NB4 (cell line): ENCODE data around the gene PHF20.
"Not testable (repeated sequence)": the region's sequence is repeated elsewhere in the genome, so short reads cannot be mapped to it uniquely, and the experiment has no call there.

Experiments used
- DNase-seq: peaks from one replicate; pipeline ENCODE4 v3.0.0; 2010; ENCODE audit warnings: low read depth
- H3K4me3 ChIP-seq: one replicate; pipeline ENCODE4 v1.5.1; 2011; ENCODE audit warnings: mild to moderate bottlenecking, low read depth, low read length, moderate library complexity
- CTCF ChIP-seq: IDR thresholded peaks from one replicate; pipeline ENCODE4 v1.5.1; 2012; ENCODE audit warnings: low read depth, low read length
- MAX ChIP-seq: IDR thresholded peaks from 2 replicates; pipeline ENCODE4 v1.6.1; 2011; ENCODE audit warnings: low read depth, low read length
- MYC ChIP-seq: IDR thresholded peaks from 2 replicates; pipeline ENCODE4 v1.6.1; 2011; ENCODE audit warnings: low read depth, low read length
- POLR2A ChIP-seq: IDR thresholded peaks from 2 replicates; pipeline ENCODE4 v1.6.1; 2011; ENCODE audit warnings: mild to moderate bottlenecking; ENCODE audit not compliant: insufficient read length; ENCODE audit errors: extremely low read depth

Gene PHF20

GRCh38 chr20:35988910-35989463 lies 217.2 kb downstream of the PHF20 start:
- no peak overlapping the region for H3K4me3 ChIP-seq
- TF ChIP-seq POLR2A (no peak), MAX (no peak), MYC (no peak), CTCF (no peak)
- DNase-seq = no peak

- DNase-seq = peak; percentile 44
- H3K4me3 ChIP-seq = no peak overlapping the region
- TF ChIP-seq MYC (no peak), MAX (no peak), CTCF (peak; percentile 53), POLR2A (no peak)
Measured at GRCh38 chr20:35991142-35991771, 219.4 kb downstream of the PHF20 start.

- H3K4me3 ChIP-seq = no peak overlapping the region
- DNase-seq = peak; percentile 74
- no peak for TF ChIP-seq MYC
- peak; percentile 86 for TF ChIP-seq CTCF
Measured at GRCh38 chr20:35992713-35993335, 221.0 kb downstream of the PHF20 start.

GRCh38 chr20:35994994-35995453 lies 223.2 kb downstream of the PHF20 start:
- no peak overlapping the region for H3K4me3 ChIP-seq
- DNase-seq = peak; percentile 84
- no peak for TF ChIP-seq MYC
- TF ChIP-seq POLR2A = no peak
- TF ChIP-seq MAX = no peak
- peak; percentile 99 for TF ChIP-seq CTCF

- not testable (repeated sequence) for DNase-seq, H3K4me3 ChIP-seq
Measured at GRCh38 chr20:35996492-35996891, 224.7 kb downstream of the PHF20 start.
